Measurements from ENCODE around the gene CUL2. TPM values are rescaled to one million over a fixed set of nuclear protein-coding genes. Genes with fewer than 3 reads are reported as not detected.

CUL2 gene
- total and polyA plus RNA-seq, 7 donors: 26.2 to 65.6 (median 47.0) TPM

DNA sequence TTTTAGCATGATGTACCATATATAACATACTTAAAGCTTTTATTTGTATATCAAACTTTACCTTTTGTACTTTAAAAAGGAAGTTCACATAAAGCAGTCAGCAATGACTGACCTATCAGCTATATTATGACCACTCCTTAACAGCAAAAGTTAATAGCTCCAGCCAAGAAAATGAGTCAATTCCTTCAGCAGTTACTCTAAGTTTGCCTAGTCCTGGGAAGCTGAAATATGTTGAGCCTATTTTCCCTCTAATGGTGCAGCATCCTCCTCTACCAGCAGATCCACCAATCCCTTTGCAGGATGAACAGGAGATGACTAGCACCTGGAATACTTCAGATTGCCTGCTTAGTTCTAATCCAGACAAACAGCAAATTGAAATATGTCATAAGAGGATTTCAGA lies 64.2 kb downstream of the CUL2 start:
- no peak for ATAC-seq

DNA sequence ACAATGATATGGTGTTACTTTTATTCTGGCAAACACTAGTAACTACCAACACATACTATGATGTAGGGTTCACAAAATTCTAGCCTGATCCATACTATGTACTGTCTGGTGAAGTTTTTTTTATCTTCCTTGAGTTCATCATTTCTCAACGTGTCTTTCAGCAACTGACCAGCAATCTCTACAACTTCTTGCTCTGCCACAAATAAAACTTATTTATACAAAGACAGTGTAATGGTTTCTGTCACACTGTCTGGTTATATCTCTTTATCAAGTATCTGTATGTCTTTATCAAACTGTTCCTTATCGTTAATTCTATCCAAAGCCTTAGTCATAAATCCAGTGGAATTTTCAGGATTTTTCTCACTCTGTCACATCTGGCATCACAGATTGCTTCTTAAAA lies 69.7 kb downstream of the CUL2 start:
- H3K4me3 ChIP-seq: no peak overlapping the region
- DNase-seq (no peak), ATAC-seq (no peak)
- TF ChIP-seq, protein P1, sequence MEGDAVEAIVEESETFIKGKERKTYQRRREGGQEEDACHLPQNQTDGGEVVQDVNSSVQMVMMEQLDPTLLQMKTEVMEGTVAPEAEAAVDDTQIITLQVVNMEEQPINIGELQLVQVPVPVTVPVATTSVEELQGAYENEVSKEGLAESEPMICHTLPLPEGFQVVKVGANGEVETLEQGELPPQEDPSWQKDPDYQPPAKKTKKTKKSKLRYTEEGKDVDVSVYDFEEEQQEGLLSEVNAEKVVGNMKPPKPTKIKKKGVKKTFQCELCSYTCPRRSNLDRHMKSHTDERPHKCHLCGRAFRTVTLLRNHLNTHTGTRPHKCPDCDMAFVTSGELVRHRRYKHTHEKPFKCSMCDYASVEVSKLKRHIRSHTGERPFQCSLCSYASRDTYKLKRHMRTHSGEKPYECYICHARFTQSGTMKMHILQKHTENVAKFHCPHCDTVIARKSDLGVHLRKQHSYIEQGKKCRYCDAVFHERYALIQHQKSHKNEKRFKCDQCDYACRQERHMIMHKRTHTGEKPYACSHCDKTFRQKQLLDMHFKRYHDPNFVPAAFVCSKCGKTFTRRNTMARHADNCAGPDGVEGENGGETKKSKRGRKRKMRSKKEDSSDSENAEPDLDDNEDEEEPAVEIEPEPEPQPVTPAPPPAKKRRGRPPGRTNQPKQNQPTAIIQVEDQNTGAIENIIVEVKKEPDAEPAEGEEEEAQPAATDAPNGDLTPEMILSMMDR (IDR thresholded peaks at IDR 0.05): no peak
- H3K27me3 ChIP-seq (ENCODE audit: insufficient read depth in 3 of 3, low read length in 2 of 3): no peaks in the 10 kb centered on the region
- no peak overlapping the region for H3K27ac ChIP-seq
- H3K9me3 ChIP-seq: no peaks in the 10 kb centered on the region
- intact Hi-C loops (cut with DNase I): no loop called here
- peaks cover 0 to 53% of the 10 kb centered on the region in 2 donors for H3K36me3 ChIP-seq (ENCODE audit: insufficient read depth in 1 of 2, low read depth in 1 of 2)
- 70 to 78% (median 73%) methylated on average over 2 of the region's 2 CpGs for WGBS, 3 donors
- no peaks in the 10 kb centered on the region for H3K4me1 ChIP-seq

More for the DNA sequence above, 64.2 kb downstream of the CUL2 start:
- Histone ChIP-seq H3K9me3 (no peaks in the 10 kb centered on the region), H3K4me3 (no peak overlapping the region), H3K27ac (no peak overlapping the region), H3K27me3 (ENCODE audit: insufficient read depth in 3 of 3, low read length in 2 of 3) (no peaks in the 10 kb centered on the region), H3K4me1 (no peaks in the 10 kb centered on the region), H3K36me3 (ENCODE audit: insufficient read depth in 1 of 2, low read depth in 1 of 2) (peaks cover 6 to 88% of the 10 kb centered on the region in 2 donors)
- DNase-seq: no peak
- intact Hi-C loops (cut with DNase I): no loop called here
- TF ChIP-seq, protein P1 (IDR thresholded peaks at IDR 0.05): no peak

DNA sequence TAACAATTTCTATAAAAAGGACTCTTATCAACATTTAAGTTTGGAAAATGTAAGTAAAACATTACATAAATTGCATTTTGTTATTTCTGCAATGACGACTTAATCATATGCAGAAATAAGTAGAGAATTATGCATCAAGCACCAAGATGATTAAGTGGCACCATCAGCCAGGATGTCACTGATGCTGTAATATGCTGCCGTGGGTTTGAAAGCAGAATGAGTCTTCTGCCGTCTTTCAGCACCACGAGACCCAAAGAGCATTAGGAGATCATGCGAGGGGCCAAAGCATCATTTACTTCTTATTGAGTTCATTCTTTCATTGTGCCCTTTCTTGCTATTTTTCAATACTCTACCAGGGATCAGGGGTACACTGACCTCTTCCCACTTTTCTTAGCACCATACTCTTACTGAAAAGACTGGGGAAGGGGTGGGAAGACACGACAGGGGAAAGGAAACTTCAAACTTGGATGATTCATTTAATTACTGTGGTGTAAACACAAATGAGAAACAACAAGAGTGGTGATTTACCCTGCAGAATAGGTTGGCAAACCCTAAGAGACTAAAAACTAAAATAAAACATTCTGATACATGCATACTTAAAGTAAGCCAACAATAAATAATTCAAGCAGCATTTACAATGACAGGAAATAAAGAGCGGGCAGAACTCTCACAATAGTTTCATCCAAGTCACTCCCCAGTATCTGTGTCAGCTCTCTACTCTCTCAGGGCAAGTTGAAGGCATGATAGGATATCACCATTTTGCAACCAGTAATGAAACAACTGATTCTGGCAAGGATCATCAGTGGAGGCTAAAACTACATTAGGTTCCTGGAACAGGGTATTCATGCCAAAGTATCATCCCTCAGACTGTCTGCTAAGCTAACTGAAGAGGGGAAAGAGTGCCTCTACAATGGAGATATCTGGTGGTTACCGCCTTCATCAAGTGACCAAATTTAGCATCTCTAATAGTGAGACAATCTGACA lies 70.8 kb downstream of the CUL2 start:
- intact Hi-C loops (cut with DNase I): no loop called here
- H3K36me3 ChIP-seq (ENCODE audit: insufficient read depth in 1 of 2, low read depth in 1 of 2): peaks cover 0 to 42% of the 10 kb centered on the region in 2 donors
- no peaks in the 10 kb centered on the region for H3K9me3 ChIP-seq
- TF ChIP-seq, protein P1 (IDR thresholded peaks at IDR 0.05): no peak
- WGBS, 3 donors: 78 to 84% (median 79%) methylated on average over 8 of the region's 8 CpGs
- no peaks in the 10 kb centered on the region for H3K4me1 ChIP-seq
- no peak overlapping the region for H3K4me3 ChIP-seq
- H3K27me3 ChIP-seq (ENCODE audit: insufficient read depth in 3 of 3, low read length in 2 of 3): no peaks in the 10 kb centered on the region
- no peak overlapping the region for H3K27ac ChIP-seq
- peak in 2 of 4 donors; percentile 21 to 76 for ATAC-seq
- DNase-seq: no peak

DNA sequence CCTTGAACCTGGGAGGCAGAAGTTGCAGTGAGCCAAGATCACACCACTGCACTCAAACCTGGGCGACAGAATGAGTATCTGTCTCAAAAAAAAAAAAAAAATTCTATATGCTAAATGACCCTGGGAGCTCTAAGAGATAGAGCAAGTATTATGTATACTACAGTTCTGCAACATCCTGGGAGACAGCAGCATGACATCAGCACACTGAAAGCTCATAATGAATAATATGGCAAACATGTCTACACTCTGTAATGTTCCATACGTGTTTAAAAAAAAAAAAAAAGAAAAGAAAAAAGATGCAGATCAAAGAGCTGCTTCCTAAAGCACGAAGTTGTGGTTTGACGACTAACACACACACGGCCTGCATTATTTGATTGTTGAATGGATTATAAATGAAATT lies 72.5 kb downstream of the CUL2 start:
- H3K9me3 ChIP-seq: no peaks in the 10 kb centered on the region
- DNase-seq: no peak
- no peak for ATAC-seq
- intact Hi-C loops (cut with DNase I): no loop called here
- TF ChIP-seq, protein P1 (IDR thresholded peaks at IDR 0.05): no peak
- WGBS, 3 donors: 88 to 90% (median 90%) methylated on average over 5 of the region's 5 CpGs
- no peak overlapping the region for H3K27ac ChIP-seq
- H3K4me1 ChIP-seq: no peaks in the 10 kb centered on the region
- no peaks in the 10 kb centered on the region for H3K27me3 ChIP-seq (ENCODE audit: insufficient read depth in 3 of 3, low read length in 2 of 3)
- H3K36me3 ChIP-seq (ENCODE audit: insufficient read depth in 1 of 2, low read depth in 1 of 2): peaks cover 0 to 43% of the 10 kb centered on the region in 2 donors
- H3K4me3 ChIP-seq: no peak overlapping the region

Data from psoas muscle (tissue), 8 donors.